H9 (cell line): Measurements from ENCODE around the gene ELF1. TPM values are rescaled to one million over a fixed set of nuclear protein-coding genes. Genes with fewer than 3 reads are reported as not detected.

Experiments used
- DNase-seq: peaks from one replicate; pipeline ENCODE4 v3.0.0-alpha.2; 2017
- H2AFZ ChIP-seq: one replicate; pipeline ENCODE4 v1.6.1; 2013; ENCODE audit warnings: mild to moderate bottlenecking, low read length, control low read depth, moderate library complexity
- H2AK5ac ChIP-seq: 2 replicates; pipeline ENCODE4 v1.6.1; 2013; ENCODE audit warnings: low read length, control low read depth, mixed read lengths; ENCODE audit not compliant: insufficient read length
- H2BK120ac ChIP-seq: one replicate; pipeline ENCODE4 v1.6.1; 2013; ENCODE audit warnings: low read depth, mild to moderate bottlenecking, low read length, control low read depth, inconsistent platforms; ENCODE audit not compliant: poor library complexity, severe bottlenecking
- H2BK12ac ChIP-seq: 2 replicates; pipeline ENCODE4 v1.6.1; 2013; ENCODE audit warnings: low read length, control low read depth, mixed read lengths, low read depth; ENCODE audit not compliant: insufficient read length
- H2BK15ac ChIP-seq: 2 replicates; pipeline ENCODE4 v1.6.1; 2013; ENCODE audit warnings: low read depth, low read length, control low read depth
- H2BK20ac ChIP-seq: one replicate; pipeline ENCODE4 v1.6.1; 2013; ENCODE audit warnings: low read depth, mild to moderate bottlenecking, low read length, control low read depth, inconsistent platforms; ENCODE audit not compliant: poor library complexity, severe bottlenecking
- H2BK5ac ChIP-seq: 2 replicates; pipeline ENCODE4 v1.6.1; 2013; ENCODE audit warnings: low read length, control low read depth, mixed read lengths; ENCODE audit not compliant: insufficient read length
- H3K14ac ChIP-seq: 2 replicates; pipeline ENCODE4 v1.6.1; 2013; ENCODE audit warnings: low read length, control low read depth; ENCODE audit not compliant: insufficient read depth
- H3K18ac ChIP-seq: 2 replicates; pipeline ENCODE4 v1.6.1; 2013; ENCODE audit warnings: low read depth, mild to moderate bottlenecking, mixed read lengths, low read length, control low read depth; ENCODE audit not compliant: insufficient read length
- H3K23ac ChIP-seq: 2 replicates; pipeline ENCODE4 v1.6.1; 2013; ENCODE audit warnings: low read length, control low read depth, mixed read lengths, low read depth; ENCODE audit not compliant: insufficient read length
- H3K23me2 ChIP-seq: 2 replicates; pipeline ENCODE4 v1.6.1; 2013; ENCODE audit warnings: low read depth, mild to moderate bottlenecking, mixed read lengths, low read length, control low read depth; ENCODE audit not compliant: insufficient read length, poor library complexity, severe bottlenecking
- H3K27ac ChIP-seq: 2 replicates; pipeline ENCODE4 v1.5.1; 2013; ENCODE audit warnings: low read length, control low read depth, mixed read lengths, low read depth; ENCODE audit not compliant: insufficient read length
- H3K27me3 ChIP-seq: 2 replicates; pipeline ENCODE4 v1.6.1; 2013; ENCODE audit warnings: low read length, control low read depth, inconsistent platforms; ENCODE audit not compliant: insufficient read depth
- H3K4ac ChIP-seq: 2 replicates; pipeline ENCODE4 v1.6.1; 2013; ENCODE audit warnings: low read depth, mild to moderate bottlenecking, control low read depth, inconsistent platforms, low read length, moderate library complexity
- H3K4me1 ChIP-seq: 2 replicates; pipeline ENCODE4 v1.6.1; 2013; ENCODE audit warnings: low read length, control low read depth, inconsistent platforms; ENCODE audit not compliant: insufficient read depth
- H3K4me2 ChIP-seq: 2 replicates; pipeline ENCODE4 v1.6.1; 2013; ENCODE audit warnings: low read length, control low read depth, mixed read lengths; ENCODE audit not compliant: insufficient read length, insufficient read depth
- H3K56ac ChIP-seq: 2 replicates; pipeline ENCODE4 v1.6.1; 2013; ENCODE audit warnings: low read depth, mild to moderate bottlenecking, mixed read lengths, low read length, control low read depth; ENCODE audit not compliant: insufficient read length
- H3K79me1 ChIP-seq: 2 replicates; pipeline ENCODE4 v1.6.1; 2013; ENCODE audit warnings: low read depth, mild to moderate bottlenecking, moderate library complexity, low read length, control low read depth, inconsistent platforms; ENCODE audit not compliant: insufficient read depth, poor library complexity, severe bottlenecking
- H3K79me2 ChIP-seq: 2 replicates; pipeline ENCODE4 v1.6.1; 2013; ENCODE audit warnings: low read length, control low read depth, inconsistent platforms; ENCODE audit not compliant: insufficient read depth
- H3K9ac ChIP-seq: 2 replicates; pipeline ENCODE4 v1.6.1; 2013; ENCODE audit warnings: low read length, control low read depth, mixed read lengths; ENCODE audit not compliant: insufficient read length; ENCODE audit errors: extremely low read depth
- H3K9me3 ChIP-seq: one replicate; pipeline ENCODE4 v1.6.1; 2013; ENCODE audit warnings: low read depth, low read length, inconsistent platforms; ENCODE audit not compliant: control insufficient read depth
- H3T11ph ChIP-seq: one replicate; pipeline ENCODE4 v1.6.1; 2013; ENCODE audit warnings: mild to moderate bottlenecking, low read length, control low read depth, inconsistent platforms
- H4K20me1 ChIP-seq: one replicate; pipeline ENCODE4 v1.6.1; 2013; ENCODE audit not compliant: control insufficient read depth, insufficient read length, insufficient read depth
- H4K5ac ChIP-seq: 2 replicates; pipeline ENCODE4 v1.6.1; 2013; ENCODE audit warnings: low read depth, mild to moderate bottlenecking, mixed read lengths, low read length, control low read depth; ENCODE audit not compliant: insufficient read length
- H4K8ac ChIP-seq: replicated peaks from 2 replicates; pipeline ENCODE4 v1.6.1; 2013; ENCODE audit warnings: low read length, control low read depth, mixed read lengths, low read depth; ENCODE audit not compliant: insufficient read length
- H4K91ac ChIP-seq: 2 replicates; pipeline ENCODE4 v1.6.1; 2013; ENCODE audit warnings: low read depth, mild to moderate bottlenecking, moderate library complexity, mixed read lengths, low read length, control low read depth; ENCODE audit not compliant: insufficient read length
- H3K27ac Mint-ChIP-seq, 3 experiments: 2 replicates in 2 of 3; 3 replicates in 1 of 3; pipeline ENCODE4 v1.8.0; 2020 to 2021; ENCODE audit warnings: mixed read lengths in 3 of 3, mild to moderate bottlenecking in 1 of 3, moderate library complexity in 1 of 3
- H3K27me3 Mint-ChIP-seq: 2 replicates; pipeline ENCODE4 v1.8.0; 2021; ENCODE audit warnings: low read depth, mild to moderate bottlenecking, moderate library complexity, mixed read lengths
- H3K36me3 Mint-ChIP-seq, 3 experiments: 2 replicates in 2 of 3; 3 replicates in 1 of 3; pipeline ENCODE4 v1.8.0; 2020 to 2021; ENCODE audit warnings: low read depth in 3 of 3, mixed read lengths in 3 of 3; ENCODE audit not compliant: insufficient read depth in 1 of 3
- H3K4me1 Mint-ChIP-seq, 2 experiments: 2 replicates each; pipeline ENCODE4 v1.8.0; 2020; ENCODE audit warnings: mixed read lengths in 2 of 2
- H3K4me3 Mint-ChIP-seq, 2 experiments: 2 replicates in 1 of 2; 3 replicates in 1 of 2; pipeline ENCODE4 v1.8.0; 2020 to 2021; ENCODE audit warnings: mild to moderate bottlenecking in 2 of 2, mixed read lengths in 2 of 2, moderate library complexity in 1 of 2
- H3K9me3 Mint-ChIP-seq, 2 experiments: 2 replicates in 1 of 2; 3 replicates in 1 of 2; pipeline ENCODE4 v1.8.0; 2020; ENCODE audit warnings: mild to moderate bottlenecking in 2 of 2, mixed read lengths in 2 of 2, moderate library complexity in 1 of 2
- CTCF ChIP-seq: fragments of 200-600 bp; sonication (generic); conservative IDR thresholded peaks from 3 replicates; pipeline ENCODE4 v1.8.0; 2021; ENCODE audit warnings: antibody characterized with exemption, mild to moderate bottlenecking
- WGBS: extraction: QIAGEN DNeasy Blood & Tissue Kit; methylation state at CpG from one replicate; pipeline ENCODE4 v1.1.7; 2013; ENCODE audit warnings: missing lambda C conversion rate, low lambda C conversion rate, mixed read lengths; ENCODE audit not compliant: insufficient read length; ENCODE audit errors: extremely low coverage; 5-methylcytosine and 5-hydroxymethylcytosine counted together
- total RNA-seq: library from RNA; stranded (reverse); gene quantifications from 2 replicates; pipeline ENCODE4 v1.2.1, GENCODE V29; 2021

Gene ELF1
- total RNA-seq, 1 experiment from 2014 or later: 15.5 TPM

- no CpG with 5 or more reads among the region's 2 CpGs for WGBS
- Histone ChIP-seq H3K23ac (no peak overlapping the region), H3K4me2 (no peak overlapping the region), H3K56ac (no peak overlapping the region), H3K79me2 (no peaks in the 10 kb centered on the region), H4K5ac (no peak overlapping the region), H3K9me3 (no peaks in the 10 kb centered on the region), H3K18ac (no peak overlapping the region), H3K14ac (no peak overlapping the region), H2BK120ac (no peak overlapping the region), H3K9ac (no peak overlapping the region), H3K4me1 (no peaks in the 10 kb centered on the region; the same call in 1 of the 2 replicates), H2BK15ac (no peak overlapping the region), H3T11ph (no peak overlapping the region), H4K20me1 (no peaks in the 10 kb centered on the region), H3K79me1 (no peaks in the 10 kb centered on the region), H2AK5ac (no peak overlapping the region), H2BK5ac (no peak overlapping the region), H3K23me2 (no peaks in the 10 kb centered on the region), H3K27me3 (no peaks in the 10 kb centered on the region), H3K4ac (no peak overlapping the region), H2BK12ac (no peak overlapping the region), H2BK20ac (no peak overlapping the region), H4K8ac (no peak overlapping the region), H3K27ac (no peak overlapping the region), H4K91ac (no peak overlapping the region), H2AFZ (no peak overlapping the region)
- H3K36me3 Mint-ChIP-seq: peaks cover 0 to 4% (median 0%) of the 10 kb centered on the region in 3 experiments; a peak in 1 of 7 replicates
- H3K27me3 Mint-ChIP-seq: no peaks in the 10 kb centered on the region
- TF ChIP-seq CTCF: no peak
- peak overlapping the region in 2 of 3 experiments; percentile 27 to 83; a peak in 3 of 7 replicates for H3K27ac Mint-ChIP-seq
- H3K4me3 Mint-ChIP-seq: no peak overlapping the region; a peak in 1 of 5 replicates
- DNase-seq: no peak
- peaks cover 33 to 39% of the 10 kb centered on the region in 2 experiments for H3K4me1 Mint-ChIP-seq
- H3K9me3 Mint-ChIP-seq: no peaks in the 10 kb centered on the region
Measured at GRCh38 chr13:41008349-41008980, 10.7 kb downstream of the ELF1 start.
